ENCODE results near the gene ZMYM5.

The ZMYM5 gene

GRCh38 chr13:19881641-19882040, 18.2 kb upstream of the ZMYM5 start:
- Histone ChIP-seq H3K79me1 (ENCODE audit: low read depth, low read length) (no peaks in the 10 kb centered on the region), H3K4me2 (ENCODE audit: insufficient read depth, low read length, poor library complexity, severe bottlenecking) (no peak overlapping the region), H3K27ac (replicated peaks; ENCODE audit: low read length) (no peak overlapping the region), H3K4me3 (ENCODE audit: low read length in 2 of 2) (no peak overlapping the region), H3K9me3 (replicated peaks in 1 of 2; ENCODE audit: control insufficient read depth in 2 of 2, insufficient read depth in 1 of 2, low read depth in 1 of 2, low read length in 2 of 2) (no peaks in the 10 kb centered on the region), H3K27me3 (ENCODE audit: control insufficient read depth in 3 of 3, insufficient read depth in 3 of 3, low read depth in 1 of 3, low read length in 3 of 3) (no peaks in the 10 kb centered on the region), H2BK12ac (ENCODE audit: low read length) (no peak overlapping the region), H3K18ac (ENCODE audit: low read length) (no peak overlapping the region), H2BK5ac (ENCODE audit: low read length) (no peak overlapping the region), H3K36me3 (replicated peaks in 1 of 2; ENCODE audit: control insufficient read depth in 2 of 2, insufficient read depth in 2 of 2, low read length in 2 of 2) (no peaks in the 10 kb centered on the region), H2AK5ac (ENCODE audit: low read depth, low read length) (no peak overlapping the region), H2BK120ac (ENCODE audit: low read depth, low read length) (no peak overlapping the region), H4K8ac (ENCODE audit: low read depth, low read length) (no peak overlapping the region), H2BK15ac (ENCODE audit: low read length) (no peak overlapping the region), H4K91ac (ENCODE audit: low read depth, low read length, poor library complexity) (no peak overlapping the region), H3K4ac (ENCODE audit: low read length) (no peak overlapping the region), H3K14ac (ENCODE audit: low read length) (no peak overlapping the region), H3K4me1 (ENCODE audit: control insufficient read depth in 2 of 2, insufficient read depth in 1 of 2, low read depth in 1 of 2, low read length in 2 of 2) (no peaks in the 10 kb centered on the region), H2AFZ (ENCODE audit: low read length) (no peak overlapping the region), H3K9ac (ENCODE audit: low read depth, low read length, poor library complexity) (no peak overlapping the region), H3K23ac (ENCODE audit: low read depth, low read length, poor library complexity) (no peak overlapping the region)
- no CpG with 5 or more reads among the region's 7 CpGs for WGBS, 2 donors (ENCODE audit: extremely low coverage in 2 of 2, insufficient read length in 2 of 2, insufficient replicate concordance in 1 of 2)
- no peak for DNase-seq (ENCODE audit: low spot score)

- peak overlapping the region; percentile 92 for H2AK5ac ChIP-seq (ENCODE audit: low read depth, low read length)
- peak overlapping the region; percentile 94 for H3K27ac ChIP-seq (replicated peaks; ENCODE audit: low read length)
- H4K91ac ChIP-seq (ENCODE audit: low read depth, low read length, poor library complexity), result peak overlapping the region; percentile 72
- peak overlapping the region; percentile 96 for H2BK5ac ChIP-seq (ENCODE audit: low read length)
- peak overlapping the region; percentile 71 for H3K14ac ChIP-seq (ENCODE audit: low read length)
- no peaks in the 10 kb centered on the region for H3K9me3 ChIP-seq (replicated peaks in 1 of 2; ENCODE audit: control insufficient read depth in 2 of 2, insufficient read depth in 1 of 2, low read depth in 1 of 2, low read length in 2 of 2)
- H3K4me3 ChIP-seq (ENCODE audit: low read length in 2 of 2), result peak overlapping the region; percentile 71 to 94
- H3K79me1 ChIP-seq (ENCODE audit: low read depth, low read length), result peaks cover 6% of the 10 kb centered on the region
- H3K4ac ChIP-seq (ENCODE audit: low read length), result peak overlapping the region; percentile 93
- peaks cover 0 to 14% of the 10 kb centered on the region in 2 donors for H3K36me3 ChIP-seq (replicated peaks in 1 of 2; ENCODE audit: control insufficient read depth in 2 of 2, insufficient read depth in 2 of 2, low read length in 2 of 2)
- WGBS, 2 donors (ENCODE audit: extremely low coverage in 2 of 2, insufficient read length in 2 of 2, insufficient replicate concordance in 1 of 2), result no CpG with 5 or more reads among the region's 26 CpGs
- DNase-seq (ENCODE audit: low spot score), result peak; percentile 65
- H3K18ac ChIP-seq (ENCODE audit: low read length), result peak overlapping the region; percentile 98
- no peak overlapping the region for H4K8ac ChIP-seq (ENCODE audit: low read depth, low read length)
- peak overlapping the region; percentile 91 for H3K9ac ChIP-seq (ENCODE audit: low read depth, low read length, poor library complexity)
- H3K23ac ChIP-seq (ENCODE audit: low read depth, low read length, poor library complexity), result peak overlapping the region; percentile 85
- H2BK12ac ChIP-seq (ENCODE audit: low read length), result no peak overlapping the region
- H2BK120ac ChIP-seq (ENCODE audit: low read depth, low read length), result peak overlapping the region; percentile 61
- H2BK15ac ChIP-seq (ENCODE audit: low read length), result no peak overlapping the region
- peaks cover 5% of the 10 kb centered on the region in 2 donors for H3K4me1 ChIP-seq (ENCODE audit: control insufficient read depth in 2 of 2, insufficient read depth in 1 of 2, low read depth in 1 of 2, low read length in 2 of 2)
- H3K27me3 ChIP-seq (ENCODE audit: control insufficient read depth in 3 of 3, insufficient read depth in 3 of 3, low read depth in 1 of 3, low read length in 3 of 3), result no peaks in the 10 kb centered on the region
- H2AFZ ChIP-seq (ENCODE audit: low read length), result peak overlapping the region; percentile 95
- H3K4me2 ChIP-seq (ENCODE audit: insufficient read depth, low read length, poor library complexity, severe bottlenecking), result peak overlapping the region; percentile 73
These were observed 1.4 kb upstream of the ZMYM5 start for GRCh38 chr13:19864746-19865309.

- Histone ChIP-seq H3K9me3 (replicated peaks in 1 of 2; ENCODE audit: control insufficient read depth in 2 of 2, insufficient read depth in 1 of 2, low read depth in 1 of 2, low read length in 2 of 2) (no peaks in the 10 kb centered on the region), H3K36me3 (replicated peaks in 1 of 2; ENCODE audit: control insufficient read depth in 2 of 2, insufficient read depth in 2 of 2, low read length in 2 of 2) (peaks cover 0 to 18% of the 10 kb centered on the region in 2 donors), H3K23ac (ENCODE audit: low read depth, low read length, poor library complexity) (peak overlapping the region; percentile 85), H2BK120ac (ENCODE audit: low read depth, low read length) (peak overlapping the region; percentile 61), H2AK5ac (ENCODE audit: low read depth, low read length) (peak overlapping the region; percentile 92), H2BK5ac (ENCODE audit: low read length) (peak overlapping the region; percentile 96), H2BK15ac (ENCODE audit: low read length) (no peak overlapping the region), H4K8ac (ENCODE audit: low read depth, low read length) (peak overlapping the region; percentile 65), H2AFZ (ENCODE audit: low read length) (peak overlapping the region; percentile 95), H3K4me2 (ENCODE audit: insufficient read depth, low read length, poor library complexity, severe bottlenecking) (peak overlapping the region; percentile 73), H3K14ac (ENCODE audit: low read length) (peak overlapping the region; percentile 71), H4K91ac (ENCODE audit: low read depth, low read length, poor library complexity) (peak overlapping the region; percentile 72), H3K9ac (ENCODE audit: low read depth, low read length, poor library complexity) (peak overlapping the region; percentile 91), H3K27me3 (ENCODE audit: control insufficient read depth in 3 of 3, insufficient read depth in 3 of 3, low read depth in 1 of 3, low read length in 3 of 3) (no peaks in the 10 kb centered on the region), H3K4me3 (ENCODE audit: low read length in 2 of 2) (peak overlapping the region; percentile 71 to 94), H3K18ac (ENCODE audit: low read length) (peak overlapping the region; percentile 98), H2BK12ac (ENCODE audit: low read length) (no peak overlapping the region), H3K4me1 (ENCODE audit: control insufficient read depth in 2 of 2, insufficient read depth in 1 of 2, low read depth in 1 of 2, low read length in 2 of 2) (peaks cover 5% of the 10 kb centered on the region in 2 donors), H3K4ac (ENCODE audit: low read length) (peak overlapping the region; percentile 93), H3K79me1 (ENCODE audit: low read depth, low read length) (peaks cover 6% of the 10 kb centered on the region), H3K27ac (replicated peaks; ENCODE audit: low read length) (peak overlapping the region; percentile 94)
- WGBS, 2 donors (ENCODE audit: extremely low coverage in 2 of 2, insufficient read length in 2 of 2, insufficient replicate concordance in 1 of 2), result no CpG with 5 or more reads among the region's 54 CpGs
- DNase-seq (ENCODE audit: low spot score), result peak; percentile 72
These were observed 736 bp upstream of the ZMYM5 start for GRCh38 chr13:19864024-19864745.
